HG03432 (cell line): ENCODE measurements around the gene PDCD2L.
"Not testable (repeated sequence)": the region's sequence is repeated elsewhere in the genome, so short reads cannot be mapped to it uniquely, and the experiment has no call there.

Source experiments
- ATAC-seq: cut with Tn5 transposase; IDR thresholded peaks from one replicate; pipeline ENCODE4 v1.9.1; 2021; ENCODE audit warnings: mild to moderate bottlenecking, moderate library complexity; ENCODE audit not compliant: unreplicated experiment

The PDCD2L gene

GRCh38 chr19:34373601-34374288 is 30.5 kb upstream of the PDCD2L start:
- no peak for ATAC-seq

- ATAC-seq, result no peak
Observed at GRCh38 chr19:34375598-34375997, 28.6 kb upstream of the PDCD2L start.

GRCh38 chr19:34380639-34381241 is 23.5 kb upstream of the PDCD2L start:
- ATAC-seq, result no peak

GRCh38 chr19:34381399-34382251 is 22.6 kb upstream of the PDCD2L start:
- no peak for ATAC-seq

- no peak for ATAC-seq
Observed at GRCh38 chr19:34382471-34382870, 21.7 kb upstream of the PDCD2L start.

GRCh38 chr19:34383599-34383998 is 20.6 kb upstream of the PDCD2L start:
- ATAC-seq, result no peak

GRCh38 chr19:34386645-34387445 is 17.4 kb upstream of the PDCD2L start:
- no peak for ATAC-seq

- no peak for ATAC-seq
Observed at GRCh38 chr19:34387446-34387810, 16.8 kb upstream of the PDCD2L start.

GRCh38 chr19:34388745-34389144 is 15.5 kb upstream of the PDCD2L start:
- not testable (repeated sequence) for ATAC-seq

GRCh38 chr19:34391813-34392212 is 12.4 kb upstream of the PDCD2L start:
- no peak for ATAC-seq

- no peak for ATAC-seq
Observed at GRCh38 chr19:34393031-34393430, 11.2 kb upstream of the PDCD2L start.

- ATAC-seq, result no peak
Observed at GRCh38 chr19:34393629-34394028, 10.6 kb upstream of the PDCD2L start.

- no peak for ATAC-seq
Observed at GRCh38 chr19:34397853-34398252, 6.3 kb upstream of the PDCD2L start.

- ATAC-seq, result no peak
Observed at GRCh38 chr19:34399886-34400285, 4.3 kb upstream of the PDCD2L start.

- not testable (repeated sequence) for ATAC-seq
Observed at GRCh38 chr19:34400844-34401243, 3.4 kb upstream of the PDCD2L start.

GRCh38 chr19:34402074-34402600 is 2.1 kb upstream of the PDCD2L start:
- ATAC-seq, result no peak

GRCh38 chr19:34403784-34404108 is 453 bp upstream of the PDCD2L start:
- ATAC-seq, result peak; percentile 20

GRCh38 chr19:34405892-34406660 is 1.9 kb downstream of the PDCD2L start:
- ATAC-seq, result no peak

GRCh38 chr19:34408411-34408810 is 4.2 kb downstream of the PDCD2L start:
- no peak for ATAC-seq
